HCT116 (cell line): ENCODE data around the gene TNC.

Experiments
- CTCF ChIP-seq, 3 experiments: fragments of 200-600 bp in 1 of 3; sonication (generic) in 1 of 3; IDR thresholded peaks in 2 of 3; conservative IDR thresholded peaks in 1 of 3; 2 replicates each; pipeline ENCODE4 v1.5.1; 2012 to 2017; ENCODE audit warnings: low read depth in 2 of 3, low read length in 2 of 3, antibody characterized with exemption in 1 of 3, borderline replicate concordance in 1 of 3, control low read depth in 1 of 3, mild to moderate bottlenecking in 1 of 3, mixed read lengths in 1 of 3, mixed run types in 1 of 3, moderate library complexity in 1 of 3; ENCODE audit not compliant: insufficient read depth in 1 of 3
- EZH2 ChIP-seq: fragments of 200-600 bp; sonication (generic); IDR thresholded peaks from 2 replicates; pipeline ENCODE4 v1.6.1; 2017; ENCODE audit warnings: antibody characterized with exemption, mixed run types
- EZH2phosphoT487 ChIP-seq: fragments of 200-600 bp; IDR thresholded peaks from 2 replicates; pipeline ENCODE4 v1.6.1; 2018; ENCODE audit warnings: antibody characterized with exemption, borderline replicate concordance
- POLR2A ChIP-seq: IDR thresholded peaks from 2 replicates; pipeline ENCODE4 v1.7.0; 2011; ENCODE audit warnings: borderline replicate concordance; ENCODE audit not compliant: insufficient read depth, insufficient read length; ENCODE audit errors: extremely low read depth
- POLR2AphosphoS5 ChIP-seq: IDR thresholded peaks from 2 replicates; pipeline ENCODE4 v1.6.1; 2011; ENCODE audit warnings: mild to moderate bottlenecking, low read depth, low read length, moderate library complexity
- RAD21 ChIP-seq: IDR thresholded peaks from 2 replicates; pipeline ENCODE4 v1.6.1; 2012; ENCODE audit warnings: low read depth, mild to moderate bottlenecking
- REST ChIP-seq: IDR thresholded peaks from 2 replicates; pipeline ENCODE4 v1.6.1; 2012; ENCODE audit warnings: low read depth
- SIN3A ChIP-seq: IDR thresholded peaks from 2 replicates; pipeline ENCODE4 v1.6.1; 2012; ENCODE audit warnings: low read depth

GRCh38 chr9:115014438-115014837 lies 103.5 kb downstream of the TNC start:
- TF ChIP-seq CTCF (IDR thresholded peaks at IDR 0.05 in 2 of 3, conservative IDR thresholded peaks at IDR 0.05 in 1 of 3; ENCODE audit: borderline replicate concordance in 1 of 3, insufficient read depth in 1 of 3, low read depth in 2 of 3, low read length in 2 of 3) (no peak), POLR2A (no peak), EZH2 (no peak), REST (no peak), RAD21 (no peak), POLR2AphosphoS5 (no peak), EZH2phosphoT487 (no peak), SIN3A (no peak)
